ENCODE measurements around the gene FBXW7.

Gene FBXW7

DNA sequence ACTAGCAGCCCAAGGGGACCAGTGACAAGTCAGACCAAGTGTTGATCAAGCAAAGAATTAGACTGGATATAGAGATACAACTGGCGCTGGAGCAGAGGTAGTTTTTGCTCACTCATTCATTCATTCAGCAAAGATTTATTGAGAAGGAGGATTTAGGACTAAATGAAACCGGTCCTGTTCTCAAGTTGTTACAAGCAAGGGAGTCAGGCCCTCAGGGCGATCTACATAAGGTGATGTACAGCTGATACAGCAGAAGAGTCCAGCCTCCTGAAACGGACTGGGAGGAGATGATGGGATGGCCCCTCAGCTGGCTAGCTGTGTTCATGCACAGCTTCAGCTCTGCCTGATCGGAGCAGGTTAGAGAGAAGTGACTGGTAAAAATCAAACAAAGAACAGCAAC, 242.4 kb downstream of the FBXW7 start:
- TF ChIP-seq, protein P1, sequence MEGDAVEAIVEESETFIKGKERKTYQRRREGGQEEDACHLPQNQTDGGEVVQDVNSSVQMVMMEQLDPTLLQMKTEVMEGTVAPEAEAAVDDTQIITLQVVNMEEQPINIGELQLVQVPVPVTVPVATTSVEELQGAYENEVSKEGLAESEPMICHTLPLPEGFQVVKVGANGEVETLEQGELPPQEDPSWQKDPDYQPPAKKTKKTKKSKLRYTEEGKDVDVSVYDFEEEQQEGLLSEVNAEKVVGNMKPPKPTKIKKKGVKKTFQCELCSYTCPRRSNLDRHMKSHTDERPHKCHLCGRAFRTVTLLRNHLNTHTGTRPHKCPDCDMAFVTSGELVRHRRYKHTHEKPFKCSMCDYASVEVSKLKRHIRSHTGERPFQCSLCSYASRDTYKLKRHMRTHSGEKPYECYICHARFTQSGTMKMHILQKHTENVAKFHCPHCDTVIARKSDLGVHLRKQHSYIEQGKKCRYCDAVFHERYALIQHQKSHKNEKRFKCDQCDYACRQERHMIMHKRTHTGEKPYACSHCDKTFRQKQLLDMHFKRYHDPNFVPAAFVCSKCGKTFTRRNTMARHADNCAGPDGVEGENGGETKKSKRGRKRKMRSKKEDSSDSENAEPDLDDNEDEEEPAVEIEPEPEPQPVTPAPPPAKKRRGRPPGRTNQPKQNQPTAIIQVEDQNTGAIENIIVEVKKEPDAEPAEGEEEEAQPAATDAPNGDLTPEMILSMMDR (IDR thresholded peaks at IDR 0.05; ENCODE audit: low read depth, low read length) = no peak
- in situ Hi-C loops (cut with HindIII; ENCODE audit: low sequenced_read_pairs) = no loop called here
- no peak overlapping the region for H3K4me3 ChIP-seq (ENCODE audit: low read depth, low read length)
- DNase-seq (ENCODE audit: low read depth, low spot score) = no peak

DNA sequence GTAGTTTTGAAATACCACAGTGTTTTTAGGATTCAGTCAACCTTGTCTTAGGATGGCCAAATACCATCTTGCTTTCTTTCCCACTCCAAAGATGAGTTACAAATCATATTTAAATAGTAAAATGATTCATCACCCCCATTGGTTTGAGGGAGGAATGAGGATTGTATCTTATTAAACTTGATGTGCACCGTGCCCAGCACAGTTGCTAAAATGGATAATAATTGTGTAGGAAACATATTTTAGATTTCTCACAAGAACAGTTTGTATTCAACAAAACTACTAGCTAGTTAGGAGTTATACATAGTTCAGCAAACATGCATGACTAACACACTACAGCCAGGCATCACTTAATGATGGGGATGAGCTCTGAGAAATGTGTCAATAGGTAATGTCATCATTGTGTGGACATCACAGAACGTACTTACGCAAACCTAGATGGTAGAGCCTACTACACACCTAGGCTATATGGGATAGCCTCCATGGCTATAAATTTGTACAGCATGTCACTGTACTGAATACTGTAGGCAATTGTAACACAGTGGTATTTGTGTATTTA, 245.4 kb downstream of the FBXW7 start:
- H3K4me3 ChIP-seq (ENCODE audit: low read depth, low read length) = no peak overlapping the region
- in situ Hi-C loops (cut with HindIII; ENCODE audit: low sequenced_read_pairs) = no loop called here
- DNase-seq (ENCODE audit: low read depth, low spot score) = no peak
- TF ChIP-seq, protein P1 (IDR thresholded peaks at IDR 0.05; ENCODE audit: low read depth, low read length) = no peak

DNA sequence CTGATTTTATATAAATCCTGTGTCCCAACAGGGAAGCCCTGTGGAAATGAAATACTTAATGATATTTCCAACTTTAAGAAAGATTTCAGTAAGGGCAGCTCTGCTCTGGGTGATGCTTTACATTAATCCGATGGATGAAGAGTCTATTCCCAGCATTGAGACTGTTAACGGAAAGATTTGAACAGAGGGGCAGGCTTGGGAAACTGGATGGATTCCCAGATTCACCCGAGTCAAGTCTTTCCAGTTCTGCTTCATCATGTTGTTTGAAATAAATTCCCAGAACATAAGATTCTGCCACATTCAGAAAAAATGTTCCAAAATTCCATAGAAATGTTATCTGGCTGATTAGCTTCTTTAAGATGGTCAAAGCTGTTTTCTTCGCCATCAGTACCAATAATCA, 246.0 kb downstream of the FBXW7 start:
- no peak for DNase-seq (ENCODE audit: low read depth, low spot score)
- TF ChIP-seq, protein P1 (IDR thresholded peaks at IDR 0.05; ENCODE audit: low read depth, low read length) = no peak
- H3K4me3 ChIP-seq (ENCODE audit: low read depth, low read length) = no peak overlapping the region
- in situ Hi-C loops (cut with HindIII; ENCODE audit: low sequenced_read_pairs) = no loop called here

DNA sequence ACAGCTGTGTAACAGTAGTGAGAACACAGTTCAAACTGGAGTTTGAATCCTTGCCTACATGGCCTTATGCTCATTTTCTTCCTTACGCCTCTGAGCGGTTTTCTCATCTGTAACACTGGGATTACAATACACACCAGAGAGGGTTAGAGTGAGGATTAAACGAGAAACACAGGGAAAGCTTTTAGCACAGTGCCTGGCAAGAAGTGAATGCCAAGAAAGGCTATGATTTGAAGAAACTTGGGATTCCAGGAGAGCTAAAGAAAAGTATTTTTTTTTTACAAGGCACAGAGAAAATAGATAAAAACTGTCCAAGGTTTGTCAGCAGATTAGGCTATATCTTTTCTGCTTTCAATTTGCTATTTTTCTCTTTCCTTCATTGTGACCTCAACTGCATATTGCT, 246.4 kb downstream of the FBXW7 start:
- in situ Hi-C loops (cut with HindIII; ENCODE audit: low sequenced_read_pairs) = no loop called here

DNA sequence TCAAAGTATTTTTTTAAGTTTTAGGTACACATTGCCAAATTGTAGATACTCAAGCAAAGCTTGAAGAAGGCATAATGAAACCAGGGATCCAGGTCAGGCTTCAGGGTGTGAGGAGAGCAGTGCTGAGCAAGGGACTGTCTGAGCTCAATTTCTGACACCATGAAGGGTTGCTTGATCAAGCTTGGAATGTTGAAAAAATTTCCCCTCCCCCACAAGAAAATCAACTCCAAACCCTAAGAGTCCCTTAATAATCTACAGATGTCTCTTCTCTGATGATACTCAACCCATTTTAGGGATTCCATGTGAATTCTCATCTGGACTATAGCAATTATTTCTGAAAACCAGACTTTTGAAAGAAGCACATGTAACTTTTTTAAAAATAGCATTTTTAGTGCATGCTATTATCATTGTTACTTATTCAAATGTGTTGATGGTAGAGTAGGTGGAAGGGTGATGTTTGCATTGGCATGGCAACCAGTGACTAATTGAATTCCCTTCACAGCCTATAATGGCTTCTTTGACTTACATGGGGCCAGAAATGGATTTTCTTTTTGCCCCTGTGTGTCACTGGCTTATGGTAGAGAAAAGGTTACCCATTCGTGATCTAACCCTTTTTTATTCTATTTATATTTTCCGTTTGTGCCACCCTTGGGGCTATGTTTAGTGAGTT, 252.0 kb downstream of the FBXW7 start:
- in situ Hi-C loops (cut with HindIII; ENCODE audit: low sequenced_read_pairs) = no loop called here
- no peak for DNase-seq (ENCODE audit: low read depth, low spot score)
- H3K4me3 ChIP-seq (ENCODE audit: low read depth, low read length) = no peak overlapping the region

More for the DNA sequence above, 246.4 kb downstream of the FBXW7 start:
- no peak overlapping the region for H3K4me3 ChIP-seq (ENCODE audit: low read depth, low read length)
- no peak for DNase-seq (ENCODE audit: low read depth, low spot score)
- TF ChIP-seq, protein P1 (IDR thresholded peaks at IDR 0.05; ENCODE audit: low read depth, low read length) = no peak

DNA sequence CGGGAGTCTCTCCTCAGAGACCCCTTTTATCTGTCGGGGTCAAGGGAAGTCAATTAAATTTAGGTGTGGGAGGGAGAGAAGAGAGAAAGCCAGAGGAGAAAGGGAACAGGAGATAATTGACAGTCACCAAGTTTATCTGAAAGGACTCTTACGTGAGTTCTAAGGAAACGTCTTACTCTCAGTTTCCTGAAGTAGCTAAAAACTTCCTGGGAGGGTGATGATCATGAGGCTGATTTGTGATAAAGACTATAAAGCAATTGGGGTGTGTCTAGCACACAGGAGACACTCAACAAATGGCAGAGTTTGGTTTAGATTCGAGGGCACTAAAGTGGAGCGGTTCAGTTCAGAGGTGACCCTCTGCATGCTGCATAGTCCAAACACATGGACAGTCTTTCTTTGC, 254.1 kb downstream of the FBXW7 start:
- in situ Hi-C loops (cut with HindIII; ENCODE audit: low sequenced_read_pairs) = no loop called here
- H3K4me3 ChIP-seq (ENCODE audit: low read depth, low read length) = no peak overlapping the region
- TF ChIP-seq, protein P1 (IDR thresholded peaks at IDR 0.05; ENCODE audit: low read depth, low read length) = no peak
- no peak for DNase-seq (ENCODE audit: low read depth, low spot score)

More for the DNA sequence above, 252.0 kb downstream of the FBXW7 start:
- TF ChIP-seq, protein P1 (IDR thresholded peaks at IDR 0.05; ENCODE audit: low read depth, low read length) = no peak

All from astrocyte of the spinal cord (primary cell).